H9 (cell line): ENCODE data around the gene ANKRD2. TPM values are rescaled to one million over a fixed set of nuclear protein-coding genes. Genes with fewer than 3 reads are reported as not detected.

Experiments
- DNase-seq: peaks from one replicate; pipeline ENCODE4 v3.0.0-alpha.2; 2017
- H2AFZ ChIP-seq: one replicate; pipeline ENCODE4 v1.6.1; 2013; ENCODE audit warnings: mild to moderate bottlenecking, low read length, control low read depth, moderate library complexity
- H2AK5ac ChIP-seq: 2 replicates; pipeline ENCODE4 v1.6.1; 2013; ENCODE audit warnings: low read length, control low read depth, mixed read lengths; ENCODE audit not compliant: insufficient read length
- H2BK120ac ChIP-seq: one replicate; pipeline ENCODE4 v1.6.1; 2013; ENCODE audit warnings: low read depth, mild to moderate bottlenecking, low read length, control low read depth, inconsistent platforms; ENCODE audit not compliant: poor library complexity, severe bottlenecking
- H2BK12ac ChIP-seq: 2 replicates; pipeline ENCODE4 v1.6.1; 2013; ENCODE audit warnings: low read length, control low read depth, mixed read lengths, low read depth; ENCODE audit not compliant: insufficient read length
- H2BK15ac ChIP-seq: 2 replicates; pipeline ENCODE4 v1.6.1; 2013; ENCODE audit warnings: low read depth, low read length, control low read depth
- H2BK20ac ChIP-seq: one replicate; pipeline ENCODE4 v1.6.1; 2013; ENCODE audit warnings: low read depth, mild to moderate bottlenecking, low read length, control low read depth, inconsistent platforms; ENCODE audit not compliant: poor library complexity, severe bottlenecking
- H2BK5ac ChIP-seq: 2 replicates; pipeline ENCODE4 v1.6.1; 2013; ENCODE audit warnings: low read length, control low read depth, mixed read lengths; ENCODE audit not compliant: insufficient read length
- H3K14ac ChIP-seq: 2 replicates; pipeline ENCODE4 v1.6.1; 2013; ENCODE audit warnings: low read length, control low read depth; ENCODE audit not compliant: insufficient read depth
- H3K18ac ChIP-seq: 2 replicates; pipeline ENCODE4 v1.6.1; 2013; ENCODE audit warnings: low read depth, mild to moderate bottlenecking, mixed read lengths, low read length, control low read depth; ENCODE audit not compliant: insufficient read length
- H3K23ac ChIP-seq: 2 replicates; pipeline ENCODE4 v1.6.1; 2013; ENCODE audit warnings: low read length, control low read depth, mixed read lengths, low read depth; ENCODE audit not compliant: insufficient read length
- H3K23me2 ChIP-seq: 2 replicates; pipeline ENCODE4 v1.6.1; 2013; ENCODE audit warnings: low read depth, mild to moderate bottlenecking, mixed read lengths, low read length, control low read depth; ENCODE audit not compliant: insufficient read length, poor library complexity, severe bottlenecking
- H3K27ac ChIP-seq: 2 replicates; pipeline ENCODE4 v1.5.1; 2013; ENCODE audit warnings: low read length, control low read depth, mixed read lengths, low read depth; ENCODE audit not compliant: insufficient read length
- H3K27me3 ChIP-seq: 2 replicates; pipeline ENCODE4 v1.6.1; 2013; ENCODE audit warnings: low read length, control low read depth, inconsistent platforms; ENCODE audit not compliant: insufficient read depth
- H3K4ac ChIP-seq: 2 replicates; pipeline ENCODE4 v1.6.1; 2013; ENCODE audit warnings: low read depth, mild to moderate bottlenecking, control low read depth, inconsistent platforms, low read length, moderate library complexity
- H3K4me1 ChIP-seq: 2 replicates; pipeline ENCODE4 v1.6.1; 2013; ENCODE audit warnings: low read length, control low read depth, inconsistent platforms; ENCODE audit not compliant: insufficient read depth
- H3K4me2 ChIP-seq: 2 replicates; pipeline ENCODE4 v1.6.1; 2013; ENCODE audit warnings: low read length, control low read depth, mixed read lengths; ENCODE audit not compliant: insufficient read length, insufficient read depth
- H3K56ac ChIP-seq: 2 replicates; pipeline ENCODE4 v1.6.1; 2013; ENCODE audit warnings: low read depth, mild to moderate bottlenecking, mixed read lengths, low read length, control low read depth; ENCODE audit not compliant: insufficient read length
- H3K79me1 ChIP-seq: 2 replicates; pipeline ENCODE4 v1.6.1; 2013; ENCODE audit warnings: low read depth, mild to moderate bottlenecking, moderate library complexity, low read length, control low read depth, inconsistent platforms; ENCODE audit not compliant: insufficient read depth, poor library complexity, severe bottlenecking
- H3K79me2 ChIP-seq: 2 replicates; pipeline ENCODE4 v1.6.1; 2013; ENCODE audit warnings: low read length, control low read depth, inconsistent platforms; ENCODE audit not compliant: insufficient read depth
- H3K9ac ChIP-seq: 2 replicates; pipeline ENCODE4 v1.6.1; 2013; ENCODE audit warnings: low read length, control low read depth, mixed read lengths; ENCODE audit not compliant: insufficient read length; ENCODE audit errors: extremely low read depth
- H3K9me3 ChIP-seq: one replicate; pipeline ENCODE4 v1.6.1; 2013; ENCODE audit warnings: low read depth, low read length, inconsistent platforms; ENCODE audit not compliant: control insufficient read depth
- H3T11ph ChIP-seq: one replicate; pipeline ENCODE4 v1.6.1; 2013; ENCODE audit warnings: mild to moderate bottlenecking, low read length, control low read depth, inconsistent platforms
- H4K20me1 ChIP-seq: one replicate; pipeline ENCODE4 v1.6.1; 2013; ENCODE audit not compliant: control insufficient read depth, insufficient read length, insufficient read depth
- H4K5ac ChIP-seq: 2 replicates; pipeline ENCODE4 v1.6.1; 2013; ENCODE audit warnings: low read depth, mild to moderate bottlenecking, mixed read lengths, low read length, control low read depth; ENCODE audit not compliant: insufficient read length
- H4K8ac ChIP-seq: replicated peaks from 2 replicates; pipeline ENCODE4 v1.6.1; 2013; ENCODE audit warnings: low read length, control low read depth, mixed read lengths, low read depth; ENCODE audit not compliant: insufficient read length
- H4K91ac ChIP-seq: 2 replicates; pipeline ENCODE4 v1.6.1; 2013; ENCODE audit warnings: low read depth, mild to moderate bottlenecking, moderate library complexity, mixed read lengths, low read length, control low read depth; ENCODE audit not compliant: insufficient read length
- H3K27ac Mint-ChIP-seq, 3 experiments: 2 replicates in 2 of 3; 3 replicates in 1 of 3; pipeline ENCODE4 v1.8.0; 2020 to 2021; ENCODE audit warnings: mixed read lengths in 3 of 3, mild to moderate bottlenecking in 1 of 3, moderate library complexity in 1 of 3
- H3K27me3 Mint-ChIP-seq: 2 replicates; pipeline ENCODE4 v1.8.0; 2021; ENCODE audit warnings: low read depth, mild to moderate bottlenecking, moderate library complexity, mixed read lengths
- H3K36me3 Mint-ChIP-seq, 3 experiments: 2 replicates in 2 of 3; 3 replicates in 1 of 3; pipeline ENCODE4 v1.8.0; 2020 to 2021; ENCODE audit warnings: low read depth in 3 of 3, mixed read lengths in 3 of 3; ENCODE audit not compliant: insufficient read depth in 1 of 3
- H3K4me1 Mint-ChIP-seq, 2 experiments: 2 replicates each; pipeline ENCODE4 v1.8.0; 2020; ENCODE audit warnings: mixed read lengths in 2 of 2
- H3K4me3 Mint-ChIP-seq, 2 experiments: 2 replicates in 1 of 2; 3 replicates in 1 of 2; pipeline ENCODE4 v1.8.0; 2020 to 2021; ENCODE audit warnings: mild to moderate bottlenecking in 2 of 2, mixed read lengths in 2 of 2, moderate library complexity in 1 of 2
- H3K9me3 Mint-ChIP-seq, 2 experiments: 2 replicates in 1 of 2; 3 replicates in 1 of 2; pipeline ENCODE4 v1.8.0; 2020; ENCODE audit warnings: mild to moderate bottlenecking in 2 of 2, mixed read lengths in 2 of 2, moderate library complexity in 1 of 2
- CTCF ChIP-seq: fragments of 200-600 bp; sonication (generic); conservative IDR thresholded peaks from 3 replicates; pipeline ENCODE4 v1.8.0; 2021; ENCODE audit warnings: antibody characterized with exemption, mild to moderate bottlenecking
- WGBS: extraction: QIAGEN DNeasy Blood & Tissue Kit; methylation state at CpG from one replicate; pipeline ENCODE4 v1.1.7; 2013; ENCODE audit warnings: missing lambda C conversion rate, low lambda C conversion rate, mixed read lengths; ENCODE audit not compliant: insufficient read length; ENCODE audit errors: extremely low coverage; 5-methylcytosine and 5-hydroxymethylcytosine counted together
- total RNA-seq: library from RNA; stranded (reverse); gene quantifications from 2 replicates; pipeline ENCODE4 v1.2.1, GENCODE V29; 2021

The ANKRD2 gene
- total RNA-seq, 1 experiment from 2014 or later = not detected

- Histone ChIP-seq H4K20me1 (no peaks in the 10 kb centered on the region), H3K23me2 (no peaks in the 10 kb centered on the region), H2AK5ac (no peak overlapping the region), H3K14ac (no peak overlapping the region), H3K23ac (no peak overlapping the region), H3K79me2 (no peaks in the 10 kb centered on the region), H2BK20ac (no peak overlapping the region), H3K4me2 (no peak overlapping the region), H3K79me1 (no peaks in the 10 kb centered on the region), H2AFZ (no peak overlapping the region), H3K4ac (no peak overlapping the region), H3K27ac (no peak overlapping the region), H2BK12ac (no peak overlapping the region), H3K27me3 (no peaks in the 10 kb centered on the region), H2BK15ac (no peak overlapping the region), H3T11ph (no peak overlapping the region), H4K8ac (no peak overlapping the region), H3K9ac (no peak overlapping the region), H2BK5ac (no peak overlapping the region), H2BK120ac (no peak overlapping the region), H3K56ac (no peak overlapping the region), H4K91ac (no peak overlapping the region), H3K4me1 (no peaks in the 10 kb centered on the region), H3K9me3 (no peaks in the 10 kb centered on the region), H3K18ac (no peak overlapping the region), H4K5ac (no peak overlapping the region)
- Mint-ChIP-seq H3K4me1 (peaks cover 11 to 13% of the 10 kb centered on the region in 2 experiments), H3K4me3 (no peak overlapping the region), H3K9me3 (no peaks in the 10 kb centered on the region), H3K27me3 (no peaks in the 10 kb centered on the region), H3K36me3 (peaks cover 0 to 10% (median 0%) of the 10 kb centered on the region in 3 experiments; a peak in 3 of 7 replicates), H3K27ac (no peak overlapping the region; a peak in 1 of 7 replicates)
- WGBS = no CpG with 5 or more reads among the region's 2 CpGs
- TF ChIP-seq CTCF = no peak
- no peak for DNase-seq
These were observed 1.1 kb downstream of the ANKRD2 start for GRCh38 chr10:97573672-97574071.
